H1 (cell line): ENCODE results near the gene MGAT4B. TPM values are rescaled to one million over a fixed set of nuclear protein-coding genes. Genes with fewer than 3 reads are reported as not detected.
A peak's percentile ranks its signal among the peaks of the same experiment; 100 is the strongest.

Experiments used
- CTCF ChIA-PET: fragments of 300-600 bp; sonication (Branson Sonifier 250); formaldehyde crosslinking; loops from one replicate; lab custom pipeline; 2021; ENCODE audit not compliant: partially characterized antibody; lab: Charles Lee
- POLR2A ChIA-PET: fragments of 300-600 bp; sonication (Branson Sonifier 250); formaldehyde crosslinking; loops from one replicate; lab custom pipeline; 2021; ENCODE audit warnings: inconsistent platforms; ENCODE audit not compliant: partially characterized antibody; lab: Charles Lee
- DNase-seq, 2 experiments: peaks; one replicate each; pipeline versions ENCODE4 v3.0.0 to v3.0.0-alpha.2; 2010 to 2022; ENCODE audit warnings: low spot score in 2 of 2, low read depth in 1 of 2, mixed read lengths in 1 of 2
- FAIRE-seq: peaks from 2 replicates; lab custom pipeline; 2011; peaks lifted over from hg19 to GRCh38; lab: Jason Lieb, UNC
- H2AFZ ChIP-seq: 2 replicates; pipeline ENCODE4 v1.8.1; 2012; ENCODE audit warnings: low read length, inconsistent platforms
- H2AK5ac ChIP-seq: 2 replicates; pipeline ENCODE4 v1.6.1; 2013; ENCODE audit warnings: low read depth, low read length
- H2BK120ac ChIP-seq: replicated peaks from 2 replicates; pipeline ENCODE3; 2013; ENCODE audit warnings: low read depth, low read length, inconsistent platforms
- H2BK12ac ChIP-seq: 2 replicates; pipeline ENCODE4 v1.6.1; 2013; ENCODE audit warnings: low read depth, low read length
- H2BK15ac ChIP-seq: 2 replicates; pipeline ENCODE4 v1.6.1; 2013; ENCODE audit warnings: low read length
- H2BK20ac ChIP-seq: 2 replicates; pipeline ENCODE4 v1.6.1; 2013; ENCODE audit warnings: low read length
- H2BK5ac ChIP-seq: 2 replicates; pipeline ENCODE4 v1.6.1; 2013; ENCODE audit warnings: low read depth, low read length
- H3K14ac ChIP-seq: 2 replicates; pipeline ENCODE4 v1.6.1; 2013; ENCODE audit warnings: inconsistent platforms; ENCODE audit not compliant: insufficient read length
- H3K18ac ChIP-seq: 2 replicates; pipeline ENCODE4 v1.6.1; 2013; ENCODE audit warnings: low read length; ENCODE audit errors: extremely low read depth
- H3K23ac ChIP-seq: 2 replicates; pipeline ENCODE4 v1.6.1; 2013; ENCODE audit warnings: inconsistent platforms; ENCODE audit not compliant: insufficient read length
- H3K23me2 ChIP-seq: 2 replicates; pipeline ENCODE4 v1.6.1; 2013; ENCODE audit warnings: low read depth, low read length
- H3K27ac ChIP-seq: 2 replicates; pipeline ENCODE4 v1.6.1; 2011; ENCODE audit warnings: low read depth, low read length, inconsistent platforms
- H3K27me3 ChIP-seq, 4 experiments: replicated peaks in 1 of 4; 1 replicate in 1 of 4; 2 replicates in 3 of 4; pipeline versions ENCODE4 v1.6.1 to v1.8.1; 2011 to 2013; ENCODE audit warnings: low read length in 3 of 4, mild to moderate bottlenecking in 3 of 4, inconsistent platforms in 2 of 4, mixed read lengths in 2 of 4, moderate library complexity in 1 of 4; ENCODE audit not compliant: control insufficient read depth in 3 of 4, insufficient read depth in 3 of 4; ENCODE audit errors: extremely low read depth in 1 of 4
- H3K36me3 ChIP-seq, 4 experiments: 2 replicates each; pipeline versions ENCODE4 v1.6.1 to v1.8.1; 2011 to 2013; ENCODE audit warnings: mild to moderate bottlenecking in 4 of 4, low read length in 3 of 4, moderate library complexity in 2 of 4, control low read depth in 1 of 4, inconsistent platforms in 1 of 4; ENCODE audit not compliant: insufficient read depth in 4 of 4, control insufficient read depth in 2 of 4
- H3K4ac ChIP-seq: replicated peaks from 2 replicates; pipeline ENCODE3; 2013; ENCODE audit warnings: low read length, low read depth, mixed read lengths, inconsistent platforms; ENCODE audit not compliant: insufficient read length
- H3K4me1 ChIP-seq, 4 experiments: replicated peaks in 1 of 4; 1 replicate in 1 of 4; 2 replicates in 3 of 4; pipeline versions ENCODE4 v1.6.1 to v1.8.1; 2011 to 2013; ENCODE audit warnings: low read length in 3 of 4, inconsistent platforms in 2 of 4, mixed read lengths in 1 of 4; ENCODE audit not compliant: insufficient read depth in 4 of 4, control insufficient read depth in 3 of 4
- H3K4me2 ChIP-seq, 2 experiments: 2 replicates each; pipeline versions ENCODE4 v1.6.1 to v1.8.1; 2011 to 2013; ENCODE audit warnings: low read depth in 2 of 2, low read length in 2 of 2, control low read depth in 1 of 2, inconsistent platforms in 1 of 2, mild to moderate bottlenecking in 1 of 2; ENCODE audit not compliant: insufficient read depth in 1 of 2
- H3K4me3 ChIP-seq, 4 experiments: fragments of 200-600, 300-600 bp in 1 of 4; sonication (generic), shearing (Covaris generic), sonication (Bioruptor Twin) in 1 of 4; 2 replicates each; pipeline versions ENCODE4 v1.5.1 to v1.8.1; 2011 to 2016; ENCODE audit warnings: low read length in 4 of 4, low read depth in 3 of 4, control low read depth in 2 of 4, inconsistent platforms in 2 of 4, mild to moderate bottlenecking in 2 of 4, mixed read lengths in 1 of 4, moderate library complexity in 1 of 4; ENCODE audit not compliant: insufficient read depth in 2 of 4; ENCODE audit errors: extremely low read depth in 1 of 4
- H3K56ac ChIP-seq: replicated peaks from 2 replicates; pipeline ENCODE3; 2013; ENCODE audit warnings: low read depth, mild to moderate bottlenecking, mixed read lengths, low read length, inconsistent platforms; ENCODE audit not compliant: insufficient read length
- H3K79me1 ChIP-seq: 2 replicates; pipeline ENCODE4 v1.6.1; 2013; ENCODE audit warnings: low read depth, low read length, control low read depth
- H3K79me2 ChIP-seq, 2 experiments: 2 replicates each; pipeline versions ENCODE4 v1.6.1 to v1.8.1; 2012 to 2013; ENCODE audit warnings: low read length in 2 of 2, mild to moderate bottlenecking in 2 of 2, inconsistent platforms in 1 of 2; ENCODE audit not compliant: insufficient read depth in 2 of 2, control insufficient read depth in 1 of 2
- H3K9ac ChIP-seq, 4 experiments: replicated peaks in 1 of 4; 1 replicate in 1 of 4; 2 replicates in 3 of 4; pipeline versions ENCODE4 v1.6.1 to v1.8.1; 2011 to 2013; ENCODE audit warnings: low read depth in 3 of 4, low read length in 3 of 4, control low read depth in 2 of 4, mild to moderate bottlenecking in 2 of 4, moderate library complexity in 2 of 4, inconsistent platforms in 1 of 4; ENCODE audit errors: extremely low read depth in 1 of 4
- H3K9me3 ChIP-seq, 2 experiments: 2 replicates each; pipeline versions ENCODE4 v1.6.1 to v1.8.1; 2012 to 2013; ENCODE audit warnings: mild to moderate bottlenecking in 2 of 2, moderate library complexity in 2 of 2, control low read depth in 1 of 2, inconsistent platforms in 1 of 2, low read depth in 1 of 2, low read length in 1 of 2, mixed read lengths in 1 of 2; ENCODE audit not compliant: insufficient read depth in 2 of 2
- H4K20me1 ChIP-seq, 2 experiments: replicated peaks in 1 of 2; 2 replicates each; pipeline versions ENCODE3 to v1.8.1; 2011 to 2013; ENCODE audit warnings: inconsistent platforms in 2 of 2, low read length in 2 of 2, mild to moderate bottlenecking in 1 of 2; ENCODE audit not compliant: insufficient read depth in 2 of 2, control insufficient read depth in 1 of 2
- H4K5ac ChIP-seq: 2 replicates; pipeline ENCODE4 v1.6.1; 2013; ENCODE audit warnings: low read length, low read depth, mixed read lengths, inconsistent platforms; ENCODE audit not compliant: insufficient read length
- H4K8ac ChIP-seq: 2 replicates; pipeline ENCODE4 v1.8.0; 2013; ENCODE audit warnings: mild to moderate bottlenecking, moderate library complexity, low read length, inconsistent platforms; ENCODE audit not compliant: insufficient read depth; ENCODE audit errors: extremely low read depth
- H4K91ac ChIP-seq: replicated peaks from 2 replicates; pipeline ENCODE3; 2013; ENCODE audit warnings: low read length, mixed read lengths, inconsistent platforms; ENCODE audit not compliant: insufficient read length
- CTCF ChIP-seq, 3 experiments: IDR thresholded peaks; 1 replicate in 2 of 3; 2 replicates in 1 of 3; pipeline versions ENCODE4 v1.5.1 to v1.6.1; 2011; ENCODE audit warnings: low read length in 3 of 3, mild to moderate bottlenecking in 3 of 3, inconsistent platforms in 2 of 3, low read depth in 1 of 3, moderate library complexity in 1 of 3; ENCODE audit not compliant: insufficient read depth in 1 of 3; ENCODE audit errors: control extremely low read depth in 1 of 3
- RAD21 ChIP-seq, 2 experiments: IDR thresholded peaks in 1 of 2; conservative IDR thresholded peaks in 1 of 2; 2 replicates each; pipeline ENCODE4 v1.6.1; 2011; ENCODE audit warnings: low read depth in 2 of 2, low read length in 2 of 2, improper control_type of control experiment in 1 of 2, inconsistent platforms in 1 of 2, mild to moderate bottlenecking in 1 of 2, moderate library complexity in 1 of 2
- SIN3A ChIP-seq, 2 experiments: IDR thresholded peaks in 1 of 2; conservative IDR thresholded peaks in 1 of 2; 2 replicates each; pipeline ENCODE4 v1.6.1; 2011 to 2012; ENCODE audit warnings: low read length in 2 of 2, improper control_type of control experiment in 1 of 2, low read depth in 1 of 2, mild to moderate bottlenecking in 1 of 2
- WGBS, 2 experiments: shearing (Covaris generic) in 1 of 2; methylation state at CpG; one replicate each; pipeline versions ENCODE4 v1.1.6 to v1.1.7; 2013 to 2015; ENCODE audit warnings: low lambda C conversion rate in 2 of 2, mixed read lengths in 2 of 2, inconsistent platforms in 1 of 2, low coverage in 1 of 2, missing lambda C conversion rate in 1 of 2; ENCODE audit not compliant: insufficient replicate concordance in 2 of 2, insufficient coverage in 1 of 2, insufficient read length in 1 of 2; ENCODE audit errors: extremely low coverage in 1 of 2, missing lambda C conversion rate in 1 of 2; 5-methylcytosine and 5-hydroxymethylcytosine counted together
- polyA plus RNA-seq, 7 experiments: library from polyadenylated mRNA; depleted of rRNA in 3 of 7; stranded (reverse) in 5 of 7; unstranded in 2 of 7; fragments of >200 nt in 5 of 7; fragments of 200-250 nt in 2 of 7; gene quantifications; 1 replicate in 5 of 7; 2 replicates in 1 of 7; 4 replicates in 1 of 7; pipeline versions ENCODE4 v1.2.1 to v1.2.3, GENCODE V29; 2011 to 2013; ENCODE audit warnings: missing spikeins in 2 of 7, mixed read lengths in 2 of 7
- total RNA-seq: library from RNA; stranded (reverse); fragmentation: NEBNext Ultra II Directional; extraction: Animal tissue kit (Norgen Biotek cat#: 25700); gene quantifications from 2 replicates; pipeline ENCODE4 v1.2.1, GENCODE V29; 2021
- TF ChIP-seq, protein P1 (sequence below): IDR thresholded peaks from 2 replicates; pipeline ENCODE4 v1.6.1; 2011; ENCODE audit warnings: low read length, improper control_type of control experiment

MGAT4B gene
- total and polyA plus RNA-seq, 2 of the 8 experiments (the other 6 are each of a cell fraction or from before 2014, with no cell fraction given), result 116 to 128 TPM

- Histone ChIP-seq H3K9me3 (no peaks in the 10 kb centered on the region), H2BK15ac (no peak overlapping the region), H2BK12ac (no peak overlapping the region), H3K56ac (no peak overlapping the region), H2BK120ac (no peak overlapping the region), H2BK5ac (no peak overlapping the region; the same call in 1 of the 2 replicates), H3K27ac (no peak overlapping the region), H3K79me2 (peaks cover 4 to 88% of the 10 kb centered on the region in 2 experiments), H3K14ac (no peak overlapping the region), H3K79me1 (peaks cover 15% of the 10 kb centered on the region), H3K18ac (no peak overlapping the region), H2AFZ (no peak overlapping the region), H4K91ac (no peak overlapping the region), H4K5ac (no peak overlapping the region), H3K36me3 (peaks cover 0 to 3% (median 1%) of the 10 kb centered on the region in 4 experiments; a peak in 2 of 8 replicates), H4K8ac (no peak overlapping the region), H3K4me3 (no peak overlapping the region), H3K27me3 (no peaks in the 10 kb centered on the region), H3K23ac (no peak overlapping the region), H2BK20ac (no peak overlapping the region), H4K20me1 (peaks cover 4 to 21% of the 10 kb centered on the region in 2 experiments), H3K4me2 (no peak overlapping the region), H3K9ac (no peak overlapping the region), H3K4me1 (peaks cover 2 to 6% (median 4%) of the 10 kb centered on the region in 4 experiments), H2AK5ac (no peak overlapping the region), H3K23me2 (no peaks in the 10 kb centered on the region), H3K4ac (no peak overlapping the region)
- ChIA-PET POLR2A (interaction anchor here (1.0 to 2.1 kb wide), 5 partner anchors 10 to 28 kb away, joined by 3 to 12 read pairs (median 4); partner anchors contain the start of gene MAML1), CTCF (interaction anchor here (0.6 to 2.2 kb wide), 12 partner anchors 9 to 332 kb away, joined by 3 to 23 read pairs (median 3); no protein-coding TSS in a partner anchor)
- FAIRE-seq, result no peak
- TF ChIP-seq RAD21 (IDR thresholded peaks at IDR 0.05 in 1 of 2, conservative IDR thresholded peaks at IDR 0.05 in 1 of 2; ENCODE audit: low read depth in 2 of 2, low read length in 2 of 2) (peak; percentile 11 to 23; a peak in 1 of 4 replicates), SIN3A (conservative IDR thresholded peaks at IDR 0.05 in 1 of 2, IDR thresholded peaks at IDR 0.05 in 1 of 2; ENCODE audit: low read depth in 1 of 2, low read length in 2 of 2) (no peak), CTCF (IDR thresholded peaks at IDR 0.05; ENCODE audit: control extremely low read depth in 1 of 3, insufficient read depth in 1 of 3, low read depth in 1 of 3, low read length in 3 of 3) (peak in 2 of 3 experiments; percentile 27 to 56; a peak in 2 of 4 replicates)
- TF ChIP-seq, protein P1, sequence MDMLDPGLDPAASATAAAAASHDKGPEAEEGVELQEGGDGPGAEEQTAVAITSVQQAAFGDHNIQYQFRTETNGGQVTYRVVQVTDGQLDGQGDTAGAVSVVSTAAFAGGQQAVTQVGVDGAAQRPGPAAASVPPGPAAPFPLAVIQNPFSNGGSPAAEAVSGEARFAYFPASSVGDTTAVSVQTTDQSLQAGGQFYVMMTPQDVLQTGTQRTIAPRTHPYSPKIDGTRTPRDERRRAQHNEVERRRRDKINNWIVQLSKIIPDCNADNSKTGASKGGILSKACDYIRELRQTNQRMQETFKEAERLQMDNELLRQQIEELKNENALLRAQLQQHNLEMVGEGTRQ, result no peak
- whole genome bisulfite sequencing, 2 experiments, result 92% methylated on average over 8 of the region's 8 CpGs; no CpG with 5 or more reads in 1 of the 2 experiments
- no peak for DNase-seq
Measured at GRCh38 chr5:179749857-179750508, 56.7 kb downstream of the MGAT4B start.
